ENCODE data around the gene AKAP8. TPM values are rescaled to one million over a fixed set of nuclear protein-coding genes. Genes with fewer than 3 reads are reported as not detected.

Gene AKAP8
- total RNA-seq, 3 donors from 2014 or later = 83.0 to 88.8 (median 88.0) TPM

- peaks cover 13% of the 10 kb centered on the region for H3K36me3 Mint-ChIP-seq (ENCODE audit: insufficient read depth)
- DNase-seq (no peak), ATAC-seq (no peak)
- H3K9me3 Mint-ChIP-seq = no peaks in the 10 kb centered on the region
- peaks cover 88% of the 10 kb centered on the region for H3K4me1 Mint-ChIP-seq (ENCODE audit: low read depth)
- peak overlapping the region; percentile 35 for H3K4me3 Mint-ChIP-seq
- no peaks in the 10 kb centered on the region for H3K27me3 Mint-ChIP-seq (ENCODE audit: low read depth)
Observed at GRCh38 chr19:15321739-15322138, 57.8 kb downstream of the AKAP8 start.

GRCh38 chr19:15320116-15320515 is 59.5 kb downstream of the AKAP8 start:
- ATAC-seq = no peak
- H3K27me3 Mint-ChIP-seq (ENCODE audit: low read depth) = no peaks in the 10 kb centered on the region
- H3K36me3 Mint-ChIP-seq (ENCODE audit: insufficient read depth) = peaks cover 17% of the 10 kb centered on the region

GRCh38 chr19:15318241-15318691 is 61.3 kb downstream of the AKAP8 start:
- ATAC-seq = peak; percentile 28 to 46
- no peaks in the 10 kb centered on the region for H3K27me3 Mint-ChIP-seq (ENCODE audit: low read depth)
- H3K9me3 Mint-ChIP-seq = no peaks in the 10 kb centered on the region
- peaks cover 18% of the 10 kb centered on the region for H3K36me3 Mint-ChIP-seq (ENCODE audit: insufficient read depth)
- H3K4me3 Mint-ChIP-seq = peak overlapping the region; percentile 52
- DNase-seq = no peak
- H3K4me1 Mint-ChIP-seq (ENCODE audit: low read depth) = peaks cover 85% of the 10 kb centered on the region

More at GRCh38 chr19:15320116-15320515, 59.5 kb downstream of the AKAP8 start:
- no peak overlapping the region for H3K4me3 Mint-ChIP-seq
- H3K4me1 Mint-ChIP-seq (ENCODE audit: low read depth) = peaks cover 88% of the 10 kb centered on the region
- DNase-seq = no peak
- H3K9me3 Mint-ChIP-seq = no peaks in the 10 kb centered on the region

- ATAC-seq (peak; percentile 4 to 12), DNase-seq (no peak)
- no peaks in the 10 kb centered on the region for H3K27me3 Mint-ChIP-seq (ENCODE audit: low read depth)
- no peaks in the 10 kb centered on the region for H3K9me3 Mint-ChIP-seq
- H3K4me3 Mint-ChIP-seq = peak overlapping the region; percentile 71
- peaks cover 15% of the 10 kb centered on the region for H3K36me3 Mint-ChIP-seq (ENCODE audit: insufficient read depth)
- peaks cover 87% of the 10 kb centered on the region for H3K4me1 Mint-ChIP-seq (ENCODE audit: low read depth)
Observed at GRCh38 chr19:15317392-15318071, 62.1 kb downstream of the AKAP8 start.

- Mint-ChIP-seq H3K9me3 (no peaks in the 10 kb centered on the region), H3K4me1 (ENCODE audit: low read depth) (peaks cover 88% of the 10 kb centered on the region), H3K27me3 (ENCODE audit: low read depth) (no peaks in the 10 kb centered on the region), H3K36me3 (ENCODE audit: insufficient read depth) (peaks cover 17% of the 10 kb centered on the region), H3K4me3 (peak overlapping the region; percentile 71)
- DNase-seq (no peak), ATAC-seq (no peak)
Observed at GRCh38 chr19:15316498-15316897, 63.1 kb downstream of the AKAP8 start.

GRCh38 chr19:15315101-15315500 is 64.5 kb downstream of the AKAP8 start:
- no peak for ATAC-seq
- Mint-ChIP-seq H3K36me3 (ENCODE audit: insufficient read depth) (peaks cover 17% of the 10 kb centered on the region), H3K27me3 (ENCODE audit: low read depth) (no peaks in the 10 kb centered on the region), H3K9me3 (no peaks in the 10 kb centered on the region), H3K4me3 (no peak overlapping the region), H3K4me1 (ENCODE audit: low read depth) (peaks cover 84% of the 10 kb centered on the region)
- DNase-seq = no peak

- peaks cover 83% of the 10 kb centered on the region for H3K4me1 Mint-ChIP-seq (ENCODE audit: low read depth)
- peaks cover 17% of the 10 kb centered on the region for H3K36me3 Mint-ChIP-seq (ENCODE audit: insufficient read depth)
- DNase-seq = no peak
- ATAC-seq = no peak
- no peaks in the 10 kb centered on the region for H3K9me3 Mint-ChIP-seq
- H3K27me3 Mint-ChIP-seq (ENCODE audit: low read depth) = no peaks in the 10 kb centered on the region
- no peak overlapping the region for H3K4me3 Mint-ChIP-seq
Observed at GRCh38 chr19:15313649-15314279, 65.8 kb downstream of the AKAP8 start.

GRCh38 chr19:15307169-15307568 is 72.4 kb downstream of the AKAP8 start:
- Mint-ChIP-seq H3K4me3 (no peak overlapping the region), H3K27me3 (ENCODE audit: low read depth) (no peaks in the 10 kb centered on the region)

GRCh38 chr19:15305582-15306334 is 73.8 kb downstream of the AKAP8 start:
- H3K27me3 Mint-ChIP-seq (ENCODE audit: low read depth) = no peaks in the 10 kb centered on the region

More at GRCh38 chr19:15307169-15307568, 72.4 kb downstream of the AKAP8 start:
- no peaks in the 10 kb centered on the region for H3K9me3 Mint-ChIP-seq
- H3K4me1 Mint-ChIP-seq (ENCODE audit: low read depth) = peaks cover 76% of the 10 kb centered on the region
- no peak for DNase-seq
- no peak for ATAC-seq
- H3K36me3 Mint-ChIP-seq (ENCODE audit: insufficient read depth) = peaks cover 5% of the 10 kb centered on the region

GRCh38 chr19:15304140-15304705 is 75.4 kb downstream of the AKAP8 start:
- peak; percentile 38 to 55 for ATAC-seq
- peak overlapping the region; percentile 57 for H3K4me3 Mint-ChIP-seq
- DNase-seq = no peak
- H3K27me3 Mint-ChIP-seq (ENCODE audit: low read depth) = no peaks in the 10 kb centered on the region
- peaks cover 78% of the 10 kb centered on the region for H3K4me1 Mint-ChIP-seq (ENCODE audit: low read depth)
- H3K36me3 Mint-ChIP-seq (ENCODE audit: insufficient read depth) = peaks cover 3% of the 10 kb centered on the region
- H3K9me3 Mint-ChIP-seq = no peaks in the 10 kb centered on the region

More at GRCh38 chr19:15305582-15306334, 73.8 kb downstream of the AKAP8 start:
- Mint-ChIP-seq H3K4me3 (no peak overlapping the region), H3K9me3 (no peaks in the 10 kb centered on the region), H3K4me1 (ENCODE audit: low read depth) (peaks cover 76% of the 10 kb centered on the region), H3K36me3 (ENCODE audit: insufficient read depth) (peaks cover 3% of the 10 kb centered on the region)
- DNase-seq (no peak), ATAC-seq (no peak)

Other genes starting within 250 kb of the AKAP8 start
- under 1 TPM; 0.16 to 0.27 (median 0.18) TPM for gene NOTCH3, start 178.8 kb downstream of the AKAP8 start, total RNA-seq
- under 1 TPM in 1 of 3 donors, not detected in 2; 0.29 TPM for gene EPHX3, start 147.3 kb downstream of the AKAP8 start, total RNA-seq
- 100 to 1,000 TPM; 102 to 113 (median 112) TPM for gene BRD4, start 47.2 kb downstream of the AKAP8 start, total RNA-seq
- 10 to 100 TPM; 65.3 to 67.6 (median 65.5) TPM for gene AKAP8L, start 39.2 kb upstream of the AKAP8 start, total RNA-seq
- gene WIZ, start 70.2 kb upstream of the AKAP8 start, total RNA-seq = 10 to 100 TPM; 50.5 to 54.4 (median 53.8) TPM
- 100 to 1,000 TPM in 2 of 3 donors, 10 to 100 TPM in 1; 91.0 to 112 (median 106) TPM for gene RASAL3, start 84.8 kb upstream of the AKAP8 start, total RNA-seq
- gene PGLYRP2, start 99.7 kb upstream of the AKAP8 start, total RNA-seq = under 1 TPM in 1 of 3 donors, not detected in 2; 0.08 TPM
- gene CYP4F22, start 128.7 kb upstream of the AKAP8 start, total RNA-seq = under 1 TPM; 0.57 to 0.82 (median 0.78) TPM
- not detected for gene CYP4F8, start 235.4 kb upstream of the AKAP8 start, total RNA-seq

Measured in activated T-cell treated with anti-CD3 and anti-CD28 coated beads, Interleukin-2, amount 50 U/mL, for 4 hours (primary cell).